HepG2 (cell line): ENCODE measurements around the gene MTIF2. TPM values are rescaled to one million over a fixed set of nuclear protein-coding genes. Genes with fewer than 3 reads are reported as not detected.

ENCODE experiments used
- GABPB1 ChIP-seq: IDR thresholded peaks from 2 replicates; pipeline ENCODE4 v1.6.1; 2016; ENCODE audit warnings: mild to moderate bottlenecking, missing genetic modification reagents, moderate library complexity, missing compliant biosample characterization
- JUND ChIP-seq: sonication (generic); formaldehyde crosslinking; IDR thresholded peaks from 2 replicates; pipeline ENCODE4 v1.8.0; 2022; ENCODE audit warnings: mild to moderate bottlenecking, missing genetic modification reagents
- KDM5B ChIP-seq: sonication (generic); formaldehyde crosslinking; IDR thresholded peaks from 2 replicates; pipeline ENCODE4 v1.4.0; 2020; ENCODE audit warnings: missing genetic modification reagents, mild to moderate bottlenecking, borderline replicate concordance
- MXI1 ChIP-seq: IDR thresholded peaks from 3 replicates; pipeline ENCODE4 v1.6.1; 2012; ENCODE audit warnings: low read depth, low read length, inconsistent platforms, borderline replicate concordance
- NCOA1 ChIP-seq: sonication (generic); formaldehyde crosslinking; IDR thresholded peaks from 2 replicates; pipeline ENCODE4 v1.9.0; 2021; ENCODE audit warnings: missing genetic modification reagents
- NR2F2 ChIP-seq: IDR thresholded peaks from 2 replicates; pipeline ENCODE4 v1.6.1; 2012; ENCODE audit warnings: low read depth, inconsistent platforms, borderline replicate concordance
- PITX1 ChIP-seq: sonication (generic); formaldehyde crosslinking; IDR thresholded peaks from 2 replicates; pipeline ENCODE4 v1.5.1; 2020; ENCODE audit warnings: mild to moderate bottlenecking, missing genetic modification reagents
- RCOR2 ChIP-seq: IDR thresholded peaks from 2 replicates; pipeline ENCODE4 v1.6.1; 2016; ENCODE audit warnings: missing biosample characterization, missing genetic modification reagents
- RXRB ChIP-seq: IDR thresholded peaks from 2 replicates; pipeline ENCODE4 v1.6.1; 2016; ENCODE audit warnings: borderline replicate concordance, missing genetic modification reagents, missing compliant biosample characterization
- SATB2 ChIP-seq: sonication (generic); formaldehyde crosslinking; IDR thresholded peaks from 2 replicates; pipeline ENCODE4 v1.5.0; 2020; ENCODE audit warnings: missing genetic modification reagents
- ZFP36 ChIP-seq: fragments of 150-350 bp; IDR thresholded peaks from 2 replicates; pipeline ENCODE4 v1.6.1; 2018; ENCODE audit warnings: borderline replicate concordance, low read length, low read depth; ENCODE audit not compliant: partially characterized antibody
- ZFP41 ChIP-seq: sonication (generic); formaldehyde crosslinking; IDR thresholded peaks from 2 replicates; pipeline ENCODE4 v1.4.0; 2020; ENCODE audit warnings: mild to moderate bottlenecking, missing genetic modification reagents, borderline replicate concordance
- ZKSCAN8 ChIP-seq: IDR thresholded peaks from 2 replicates; pipeline ENCODE4 v1.6.1; 2016; ENCODE audit warnings: borderline replicate concordance, missing genetic modification reagents, missing compliant biosample characterization
- ZNF3 ChIP-seq: IDR thresholded peaks from 2 replicates; pipeline ENCODE4 v1.7.0; 2017; ENCODE audit warnings: inconsistent platforms
- ZNF558 ChIP-seq: sonication (generic); formaldehyde crosslinking; IDR thresholded peaks from 2 replicates; pipeline ENCODE4 v1.9.0; 2022; ENCODE audit warnings: mild to moderate bottlenecking, missing genetic modification reagents, borderline replicate concordance
- ZNF775 ChIP-seq: sonication (generic); formaldehyde crosslinking; IDR thresholded peaks from 2 replicates; pipeline ENCODE4 v1.4.0; 2020; ENCODE audit warnings: missing genetic modification reagents, mild to moderate bottlenecking, moderate library complexity, borderline replicate concordance
- ZNF850 ChIP-seq: sonication (generic); formaldehyde crosslinking; conservative IDR thresholded peaks from 2 replicates; pipeline ENCODE4 v1.9.0; 2021; ENCODE audit warnings: mild to moderate bottlenecking, missing genetic modification reagents
- ZNF879 ChIP-seq: sonication (generic); formaldehyde crosslinking; IDR thresholded peaks from 2 replicates; pipeline ENCODE4 v1.8.1; 2023; ENCODE audit warnings: missing genetic modification reagents
- polyA plus RNA-seq, 8 experiments: library from polyadenylated mRNA; depleted of rRNA in 3 of 8; stranded (reverse) in 7 of 8; unstranded in 1 of 8; fragments of >200 nt; fragmentation: Illumina TruSeq in 4 of 8; extraction: Trizol in 4 of 8; gene quantifications; 2 replicates each; pipeline versions ENCODE4 v1.2.1 to v1.2.3, GENCODE V29; 2011 to 2016; ENCODE audit warnings: low read depth in 4 of 8, missing spikeins in 1 of 8, mixed read lengths in 1 of 8; ENCODE audit not compliant: insufficient read depth in 1 of 8
- total RNA-seq, 5 experiments: library from RNA; depleted of rRNA; stranded (reverse); fragments of >200 nt; fragmentation: Illumina TruSeq; extraction: Trizol; gene quantifications; 2 replicates each; pipeline ENCODE4 v1.2.3, GENCODE V29; 2016; ENCODE audit warnings: low read depth in 1 of 5
- TF ChIP-seq, protein P1 (sequence below): sonication (generic); formaldehyde crosslinking; IDR thresholded peaks from 2 replicates; pipeline ENCODE4 v1.4.0; 2020; ENCODE audit warnings: missing genetic modification reagents
- TF ChIP-seq, protein P2 (sequence below): sonication (generic); formaldehyde crosslinking; IDR thresholded peaks from 2 replicates; pipeline ENCODE4 v1.4.0; 2020; ENCODE audit warnings: mild to moderate bottlenecking, missing genetic modification reagents
- TF ChIP-seq, protein P3 (sequence below): IDR thresholded peaks from 2 replicates; pipeline ENCODE4 v1.6.1; 2016; ENCODE audit warnings: missing biosample characterization, missing genetic modification reagents, low read depth
- TF ChIP-seq, protein P4 (sequence below): sonication (generic); formaldehyde crosslinking; IDR thresholded peaks from 2 replicates; pipeline ENCODE4 v1.9.0; 2021; ENCODE audit warnings: missing genetic modification reagents, mild to moderate bottlenecking, borderline replicate concordance
- TF ChIP-seq, protein P5 (sequence below): sonication (generic); formaldehyde crosslinking; conservative IDR thresholded peaks from 2 replicates; pipeline ENCODE4 v1.4.0; 2020; ENCODE audit warnings: mild to moderate bottlenecking, missing genetic modification reagents, moderate library complexity

Gene MTIF2
- total and polyA plus RNA-seq, 2 of the 13 experiments (the other 11 are each of a cell fraction or from before 2014, with no cell fraction given): 32.1 to 92.1 TPM

DNA sequence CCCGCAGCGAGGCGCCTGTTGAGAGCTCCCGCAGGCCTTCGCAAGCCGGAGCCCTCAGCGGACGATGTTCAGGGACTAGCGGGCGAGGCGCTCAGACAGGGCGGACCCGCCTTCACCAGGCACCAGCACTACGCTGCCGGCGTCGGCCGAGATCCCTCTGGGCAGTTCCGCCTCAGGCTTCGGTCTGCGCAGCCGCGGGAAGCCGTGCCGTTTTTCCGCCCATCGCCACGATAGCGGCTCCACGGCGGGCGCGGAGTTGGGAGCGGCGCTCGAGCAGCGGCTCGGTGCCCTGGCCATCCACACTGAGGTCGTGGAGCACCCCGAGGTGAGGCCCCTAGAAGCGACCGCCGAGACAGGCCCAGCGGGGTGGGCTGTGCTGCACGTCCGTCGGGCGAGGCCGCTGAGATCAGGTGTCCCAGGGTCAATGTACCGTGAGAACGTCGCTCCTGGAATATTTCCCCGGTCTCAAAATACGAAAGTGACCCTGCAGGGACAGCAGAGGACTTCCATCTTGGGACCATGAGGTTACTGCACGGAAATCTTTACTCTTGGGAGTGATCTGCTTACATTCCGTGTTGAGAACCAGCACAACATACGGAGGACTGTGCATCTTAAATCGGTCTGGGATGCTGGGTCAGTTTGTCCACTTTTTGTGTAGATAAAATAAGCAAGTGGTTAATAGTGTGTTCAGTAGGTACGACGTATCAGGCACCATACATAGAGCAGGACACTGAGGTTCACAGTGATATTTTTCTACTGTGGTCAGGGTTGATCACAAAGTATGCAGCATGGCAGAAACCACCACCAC lies 13.3 kb upstream of the MTIF2 start (continued):
- TF ChIP-seq, protein P1, sequence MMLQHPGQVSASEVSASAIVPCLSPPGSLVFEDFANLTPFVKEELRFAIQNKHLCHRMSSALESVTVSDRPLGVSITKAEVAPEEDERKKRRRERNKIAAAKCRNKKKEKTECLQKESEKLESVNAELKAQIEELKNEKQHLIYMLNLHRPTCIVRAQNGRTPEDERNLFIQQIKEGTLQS (CRISPR knock-in tag): peak; percentile 63
- TF ChIP-seq NCOA1 (CRISPR knock-in tag) (0 out of 2 replicates have a peak, but pooled peaks have one; percentile 52), ZNF3 (CRISPR knock-in tag) (no peak), NR2F2 (no peak), ZNF558 (CRISPR knock-in tag) (no peak; the same call in 1 of the 2 replicates), ZNF850 (no peak), JUND (peak; percentile 71; the same call in 1 of the 2 replicates), ZNF879 (no peak; the same call in 1 of the 2 replicates), ZNF775 (CRISPR knock-in tag) (no peak), SATB2 (CRISPR knock-in tag) (no peak; the same call in 1 of the 2 replicates), RCOR2 (CRISPR knock-in tag) (peak; percentile 67; the same call in 1 of the 2 replicates), MXI1 (peak; percentile 50; the same call in 1 of the 3 replicates), GABPB1 (peak; percentile 93), ZFP41 (CRISPR knock-in tag) (peak; percentile 52; the same call in 1 of the 2 replicates), PITX1 (CRISPR knock-in tag) (peak; percentile 87), ZFP36 (no peak), ZKSCAN8 (CRISPR knock-in tag) (peak; percentile 81), RXRB (peak; percentile 77), KDM5B (peak; percentile 98; the same call in 1 of the 2 replicates)
- TF ChIP-seq, protein P2, sequence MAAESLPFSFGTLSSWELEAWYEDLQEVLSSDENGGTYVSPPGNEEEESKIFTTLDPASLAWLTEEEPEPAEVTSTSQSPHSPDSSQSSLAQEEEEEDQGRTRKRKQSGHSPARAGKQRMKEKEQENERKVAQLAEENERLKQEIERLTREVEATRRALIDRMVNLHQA (CRISPR knock-in tag): no peak
- TF ChIP-seq, protein P3, sequence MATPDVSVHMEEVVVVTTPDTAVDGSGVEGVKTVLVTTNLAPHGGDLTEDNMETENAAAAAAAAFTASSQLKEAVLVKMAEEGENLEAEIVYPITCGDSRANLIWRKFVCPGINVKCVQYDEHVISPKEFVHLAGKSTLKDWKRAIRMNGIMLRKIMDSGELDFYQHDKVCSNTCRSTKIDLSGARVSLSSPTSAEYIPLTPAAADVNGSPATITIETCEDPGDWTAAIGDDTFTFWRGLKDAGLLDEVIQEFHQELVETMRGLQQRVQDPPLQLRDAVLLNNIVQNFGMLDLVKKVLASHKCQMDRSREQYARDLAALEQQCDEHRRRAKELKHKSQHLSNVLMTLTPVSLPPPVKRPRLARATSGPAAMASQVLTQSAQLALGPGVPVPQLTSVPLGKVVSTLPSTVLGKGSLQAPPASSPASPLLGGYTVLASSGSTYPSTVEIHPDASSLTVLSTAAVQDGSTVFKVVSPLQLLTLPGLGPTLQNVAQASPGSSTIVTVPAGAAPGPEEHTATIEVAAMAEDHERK (CRISPR knock-in tag): peak; percentile 17; the same call in 1 of the 2 replicates
- TF ChIP-seq, protein P4, sequence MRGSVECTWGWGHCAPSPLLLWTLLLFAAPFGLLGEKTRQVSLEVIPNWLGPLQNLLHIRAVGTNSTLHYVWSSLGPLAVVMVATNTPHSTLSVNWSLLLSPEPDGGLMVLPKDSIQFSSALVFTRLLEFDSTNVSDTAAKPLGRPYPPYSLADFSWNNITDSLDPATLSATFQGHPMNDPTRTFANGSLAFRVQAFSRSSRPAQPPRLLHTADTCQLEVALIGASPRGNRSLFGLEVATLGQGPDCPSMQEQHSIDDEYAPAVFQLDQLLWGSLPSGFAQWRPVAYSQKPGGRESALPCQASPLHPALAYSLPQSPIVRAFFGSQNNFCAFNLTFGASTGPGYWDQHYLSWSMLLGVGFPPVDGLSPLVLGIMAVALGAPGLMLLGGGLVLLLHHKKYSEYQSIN: no peak
- TF ChIP-seq, protein P5, sequence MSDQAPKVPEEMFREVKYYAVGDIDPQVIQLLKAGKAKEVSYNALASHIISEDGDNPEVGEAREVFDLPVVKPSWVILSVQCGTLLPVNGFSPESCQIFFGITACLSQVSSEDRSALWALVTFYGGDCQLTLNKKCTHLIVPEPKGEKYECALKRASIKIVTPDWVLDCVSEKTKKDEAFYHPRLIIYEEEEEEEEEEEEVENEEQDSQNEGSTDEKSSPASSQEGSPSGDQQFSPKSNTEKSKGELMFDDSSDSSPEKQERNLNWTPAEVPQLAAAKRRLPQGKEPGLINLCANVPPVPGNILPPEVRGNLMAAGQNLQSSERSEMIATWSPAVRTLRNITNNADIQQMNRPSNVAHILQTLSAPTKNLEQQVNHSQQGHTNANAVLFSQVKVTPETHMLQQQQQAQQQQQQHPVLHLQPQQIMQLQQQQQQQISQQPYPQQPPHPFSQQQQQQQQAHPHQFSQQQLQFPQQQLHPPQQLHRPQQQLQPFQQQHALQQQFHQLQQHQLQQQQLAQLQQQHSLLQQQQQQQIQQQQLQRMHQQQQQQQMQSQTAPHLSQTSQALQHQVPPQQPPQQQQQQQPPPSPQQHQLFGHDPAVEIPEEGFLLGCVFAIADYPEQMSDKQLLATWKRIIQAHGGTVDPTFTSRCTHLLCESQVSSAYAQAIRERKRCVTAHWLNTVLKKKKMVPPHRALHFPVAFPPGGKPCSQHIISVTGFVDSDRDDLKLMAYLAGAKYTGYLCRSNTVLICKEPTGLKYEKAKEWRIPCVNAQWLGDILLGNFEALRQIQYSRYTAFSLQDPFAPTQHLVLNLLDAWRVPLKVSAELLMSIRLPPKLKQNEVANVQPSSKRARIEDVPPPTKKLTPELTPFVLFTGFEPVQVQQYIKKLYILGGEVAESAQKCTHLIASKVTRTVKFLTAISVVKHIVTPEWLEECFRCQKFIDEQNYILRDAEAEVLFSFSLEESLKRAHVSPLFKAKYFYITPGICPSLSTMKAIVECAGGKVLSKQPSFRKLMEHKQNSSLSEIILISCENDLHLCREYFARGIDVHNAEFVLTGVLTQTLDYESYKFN (CRISPR knock-in tag): peak; percentile 65
